Heart left ventricle (tissue), 13 donors: ENCODE results near the gene NIFK.

Experiments used
- CTCF ChIP-seq, 12 donors: fragments of 200-600 bp; sonication (generic) in 4 of 12; IDR thresholded peaks; one replicate each; pipeline versions ENCODE4 v1.5.0 to v1.8.0; 2018 to 2022; ENCODE audit warnings: antibody characterized with exemption in 12 of 12, mild to moderate bottlenecking in 5 of 12
- POLR2A ChIP-seq, 2 donors: fragments of 450-650 bp; IDR thresholded peaks; one replicate each; pipeline ENCODE4 v1.6.1; 2017; ENCODE audit warnings: antibody characterized with exemption in 2 of 2, mild to moderate bottlenecking in 2 of 2, moderate library complexity in 2 of 2
- donor health status: ischemic (EF 13 %, LVEDD 7.1; RV severe dilation, severe dysfunction).
- donor health status: DM: no; HTN: yes; CAD: no.
- donor health status: DM: no; HTN: no; CAD: no.
- donor health status: ischemic (EF 25% LVEDD 6.9; RV normal size, moderate dysfunction).
- donor health status: ischemic (EF 25% LVEDD 5.7; RV mildly dilated, moderate dysfunction).
- donor health status: ischemic (EF 35%, LVEDD 5.7; RV mildly dilated, moderate dysfunction).
- donor health status: nonischemic (EF 11% LVEDD 7.7; RV severe dilation, severe dysfunction).
- donor health status: DM: yes; HTN: yes; CAD: no.
- donor health status: PGD.
- donor health status: ischemic (EF 29% LVEDD 5.4; RV normal size, mild dysfunction).
- donor health status: nonischemic (EF 23%, LVEDD 6.1; RV moderate dilation, normal function).

GRCh38 chr2:121688820-121689219 is 47.9 kb downstream of the NIFK start:
- TF ChIP-seq CTCF (IDR thresholded peaks at IDR 0.05): no peak
- no peak for TF ChIP-seq POLR2A (IDR thresholded peaks at IDR 0.05)
